Activated CD8-positive, alpha-beta memory T cell treated with anti-CD3 and anti-CD28 coated beads for 48 hours (primary cell): ENCODE data around the gene EEPD1.

Experiments
- DNase-seq, 3 experiments: peaks; one replicate each; pipeline ENCODE4 v3.0.0-alpha.2; 2020; ENCODE audit warnings: low read depth in 2 of 3, low spot score in 2 of 3

EEPD1 gene

DNA sequence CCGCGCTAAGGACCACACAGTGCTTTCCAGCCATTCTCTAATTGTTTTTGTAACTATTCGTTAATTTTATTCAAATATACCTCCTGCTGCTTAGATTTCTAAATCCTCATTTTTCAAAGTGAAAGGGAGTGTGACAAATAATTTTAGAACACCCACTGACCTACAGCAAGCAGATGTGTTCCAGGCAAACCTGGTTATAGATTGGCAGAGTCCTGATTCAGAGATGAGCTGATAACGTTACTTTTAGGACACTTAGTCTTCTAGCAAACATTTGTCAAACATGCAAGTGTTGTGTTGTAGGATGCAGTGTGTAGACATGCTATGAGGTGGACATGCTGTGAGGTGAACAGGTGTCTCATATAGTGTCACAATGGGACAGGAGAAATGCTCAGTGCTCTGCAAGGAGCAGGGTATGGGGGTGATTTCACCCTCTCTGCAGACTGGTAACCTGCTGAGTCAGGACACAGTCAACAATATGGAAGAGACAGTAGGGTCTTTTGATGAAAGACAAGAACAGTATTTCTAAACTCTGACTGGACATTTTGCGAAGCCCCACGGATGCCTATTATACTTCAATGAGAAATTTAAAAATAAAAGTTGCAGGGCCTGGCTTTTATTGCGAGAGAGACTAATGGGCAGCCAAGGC lies 144.4 kb downstream of the EEPD1 start:
- DNase-seq: no peak

DNA sequence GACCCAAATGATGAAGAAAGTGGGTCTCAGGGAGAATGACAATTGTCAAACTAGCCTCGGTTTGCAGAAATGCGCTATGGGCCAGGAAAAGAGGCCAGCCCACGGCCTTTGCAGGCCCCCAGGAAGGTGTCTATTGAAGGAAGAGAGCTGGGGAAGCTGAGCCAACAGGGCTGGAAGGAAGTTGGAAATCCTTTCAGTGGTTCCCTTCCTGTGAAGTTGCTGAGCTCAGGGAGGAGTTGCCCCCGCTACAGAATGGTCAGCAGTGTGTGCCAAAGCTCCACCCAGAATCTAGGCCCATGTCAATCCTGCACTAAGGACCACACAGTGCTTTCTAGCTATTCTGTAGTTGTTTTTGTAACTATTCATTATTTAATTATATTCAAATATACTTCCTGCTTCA lies 145.1 kb downstream of the EEPD1 start:
- no peak for DNase-seq

DNA sequence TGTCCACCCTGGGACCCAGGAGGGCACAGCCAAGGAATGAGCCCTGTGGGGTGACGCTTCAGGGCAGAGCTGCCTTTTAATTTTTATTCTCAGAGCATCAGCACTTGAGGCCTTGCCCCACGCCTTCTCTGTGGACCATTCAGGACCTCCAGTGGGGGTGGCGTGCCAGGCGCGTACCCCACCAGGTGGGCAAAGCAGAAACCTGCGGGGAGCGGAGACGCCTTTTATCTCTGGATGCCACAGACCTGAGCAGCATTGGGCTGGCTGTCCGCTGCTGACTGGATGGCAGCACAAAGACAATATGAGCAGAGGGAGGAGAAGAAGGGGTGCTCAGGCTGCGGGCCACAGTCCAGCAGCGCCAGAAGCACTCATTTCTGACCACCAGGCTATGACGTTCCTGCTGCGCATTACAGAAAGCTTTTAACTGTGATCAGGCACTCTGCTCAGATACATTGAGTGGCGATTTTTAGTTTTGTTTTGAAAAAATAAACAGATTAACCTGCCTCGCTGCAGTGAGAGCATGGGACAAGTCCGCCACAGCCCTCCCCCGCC lies 146.2 kb downstream of the EEPD1 start:
- DNase-seq: no peak

DNA sequence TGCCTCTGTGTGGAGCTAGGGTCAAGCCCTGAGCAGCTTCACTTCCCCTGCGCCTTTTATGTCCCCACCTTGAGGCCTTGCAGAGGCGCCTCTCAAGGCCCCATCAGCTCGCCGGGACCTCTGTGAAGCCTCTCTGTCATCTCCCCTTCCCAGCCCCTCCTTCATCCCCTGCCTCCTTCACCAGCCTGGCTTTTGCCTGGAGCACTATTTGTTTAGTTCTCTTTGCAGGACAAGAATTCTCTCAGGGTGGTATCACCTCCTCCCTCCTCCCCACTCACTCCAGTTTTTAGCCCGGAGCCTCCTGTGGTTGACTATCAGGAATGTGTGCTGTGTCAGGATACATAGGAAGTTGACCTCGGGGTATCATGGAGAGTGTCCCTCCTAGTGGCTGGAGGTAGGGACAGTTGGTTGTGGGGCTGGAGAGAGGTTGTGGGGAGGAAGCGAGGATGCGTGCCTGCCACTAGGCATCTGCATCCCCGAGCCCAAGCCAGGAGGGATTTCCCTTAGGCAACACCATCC lies 146.8 kb downstream of the EEPD1 start:
- no peak for DNase-seq

DNA sequence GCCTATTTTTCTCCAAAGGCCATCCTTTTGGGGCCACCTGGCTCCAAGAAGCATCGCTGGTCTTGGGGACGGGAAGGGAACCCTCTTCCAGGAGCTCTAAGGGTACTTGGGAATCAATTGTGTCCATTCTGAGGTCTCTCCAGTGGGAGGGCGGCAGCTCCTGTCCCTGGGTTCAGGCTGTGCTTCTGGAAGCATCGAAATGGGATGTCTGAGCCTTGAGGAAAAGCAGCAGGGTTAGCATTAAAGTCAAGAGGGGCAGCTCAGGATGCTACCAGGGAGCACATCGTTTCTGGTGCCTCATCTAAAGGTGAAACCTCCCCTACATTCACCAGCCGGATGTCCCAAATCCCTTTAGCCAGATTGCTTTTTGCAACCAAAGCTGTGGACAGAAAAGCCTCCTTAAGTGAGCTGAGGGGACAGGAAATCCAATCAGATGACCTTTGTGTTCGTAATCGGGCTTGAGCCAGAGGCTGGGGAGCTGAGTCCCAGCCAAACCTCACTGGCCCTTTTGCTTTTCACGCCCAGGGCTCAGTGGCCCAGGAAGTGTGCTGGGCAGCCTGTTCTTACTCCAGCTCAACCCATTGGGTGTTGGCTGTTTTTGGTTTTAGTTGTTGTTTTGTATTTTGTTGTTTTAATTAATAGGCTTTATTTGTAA lies 147.8 kb downstream of the EEPD1 start:
- no peak for DNase-seq

DNA sequence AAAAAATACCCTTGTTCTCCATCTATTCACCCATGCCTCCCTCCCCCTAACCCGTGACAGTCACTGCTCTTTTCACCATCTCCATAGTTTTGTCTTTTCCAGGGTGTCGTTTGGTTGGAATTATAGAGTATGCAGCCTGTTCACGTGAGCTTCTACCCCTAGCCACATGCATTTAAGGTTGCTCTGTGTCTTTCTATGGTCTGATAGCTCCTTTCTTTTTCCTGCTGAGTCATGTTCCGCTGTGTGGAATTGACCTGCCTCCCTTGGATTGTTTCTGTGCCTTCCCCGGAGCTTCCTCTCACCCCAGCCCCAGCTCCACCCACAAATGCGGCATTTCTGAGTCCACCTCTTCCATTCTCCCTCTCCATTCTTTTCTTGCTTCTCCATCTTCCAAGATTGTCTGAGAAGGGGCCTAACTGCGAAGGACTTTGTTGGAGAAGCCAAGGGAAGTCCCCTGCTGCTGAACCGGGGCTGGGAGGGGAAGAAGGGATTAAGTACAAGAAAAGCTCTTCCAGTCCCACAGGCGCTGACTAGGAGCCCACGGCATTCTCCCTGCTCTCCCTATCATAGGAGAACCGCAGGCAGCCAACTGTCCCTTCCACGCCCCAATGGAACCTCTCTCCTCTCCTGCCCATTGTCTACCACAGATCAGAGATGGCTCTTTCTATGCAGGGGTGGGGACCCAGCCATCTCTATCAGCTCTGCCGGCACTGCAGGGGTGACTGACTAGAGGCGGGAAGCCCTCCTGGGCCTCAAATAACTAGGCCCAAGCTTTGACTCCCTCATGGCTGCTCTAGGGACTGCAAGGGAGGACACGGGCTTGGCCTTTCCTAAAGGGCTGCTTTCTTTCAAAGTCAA lies 149.1 kb downstream of the EEPD1 start:
- DNase-seq: no peak

DNA sequence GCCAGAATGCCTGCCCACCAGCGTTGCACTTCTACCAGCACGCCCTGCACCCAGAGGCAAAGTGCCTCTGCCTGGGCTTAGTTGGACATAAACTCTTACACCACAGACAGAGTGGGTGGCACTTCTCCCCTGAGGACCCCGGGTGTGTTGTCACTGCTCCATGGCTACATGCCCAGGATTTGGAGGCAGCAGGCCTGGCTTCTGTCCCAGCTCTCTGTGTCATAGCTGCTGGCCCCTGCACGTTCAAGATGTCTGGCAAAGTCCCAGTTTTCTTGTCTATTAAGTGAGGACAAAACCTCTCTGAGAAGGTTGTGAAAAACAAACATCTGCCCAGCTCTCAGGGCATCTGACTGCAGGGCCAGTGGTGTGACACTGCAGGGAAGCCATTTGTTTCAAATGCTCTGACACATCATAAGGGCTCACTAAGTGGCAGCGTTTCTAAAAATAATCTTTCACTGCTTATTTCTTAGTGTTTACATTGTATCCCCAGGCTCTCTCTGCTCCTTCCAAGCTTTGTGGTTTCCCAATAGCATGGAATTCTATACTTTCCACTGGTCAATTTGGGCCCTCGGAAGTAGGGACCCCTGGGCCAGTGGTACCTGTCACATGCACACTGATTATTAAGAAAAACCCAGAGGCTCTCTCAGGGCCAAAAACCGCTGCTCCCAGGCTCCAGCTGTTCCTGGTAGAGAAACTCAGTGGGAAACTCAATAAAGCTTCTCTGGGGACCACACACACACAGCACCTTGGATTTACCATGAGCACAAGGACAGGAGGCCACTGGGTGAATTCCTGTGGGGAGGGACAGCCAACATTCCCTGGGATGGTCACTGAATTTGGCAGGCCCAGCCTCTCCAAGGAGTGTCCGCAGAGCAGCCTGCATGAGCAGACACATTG lies 150.4 kb downstream of the EEPD1 start:
- no peak for DNase-seq

DNA sequence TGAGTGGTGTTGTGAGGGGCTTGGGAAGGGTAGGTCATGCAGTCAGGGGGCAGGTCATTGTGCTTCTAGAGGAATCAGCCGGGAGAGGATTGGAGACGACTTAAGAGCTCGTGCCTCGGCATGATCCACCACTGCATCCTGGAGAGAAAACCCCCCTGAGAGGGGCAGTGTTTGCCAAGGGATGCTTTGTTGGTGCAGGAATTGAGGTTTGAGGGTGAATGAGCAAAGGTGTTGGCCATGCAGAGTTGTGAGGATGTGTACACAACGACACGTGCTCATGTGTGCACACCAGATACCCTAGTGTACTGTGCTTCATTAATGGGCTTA lies 151.0 kb downstream of the EEPD1 start:
- no peak for DNase-seq

DNA sequence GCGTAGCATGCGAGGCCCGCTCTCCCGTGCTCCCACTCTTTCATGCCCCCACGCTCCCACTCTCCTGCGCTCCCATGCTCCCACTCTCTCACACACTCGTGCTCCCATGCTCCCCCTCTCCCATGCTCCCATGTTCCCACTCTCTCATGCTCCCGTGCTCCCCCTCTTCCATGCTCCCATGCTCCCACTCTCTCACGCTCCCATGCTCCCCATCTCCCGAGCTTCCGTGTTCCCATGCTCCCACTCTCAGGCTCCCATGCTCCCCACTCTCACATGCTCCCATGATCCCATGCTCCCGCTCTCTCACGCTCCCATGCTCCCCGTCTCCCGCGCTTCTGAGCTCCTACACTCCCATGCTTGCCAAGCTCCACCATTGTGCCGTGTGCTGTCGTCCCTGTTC lies 152.2 kb downstream of the EEPD1 start:
- no peak for DNase-seq

DNA sequence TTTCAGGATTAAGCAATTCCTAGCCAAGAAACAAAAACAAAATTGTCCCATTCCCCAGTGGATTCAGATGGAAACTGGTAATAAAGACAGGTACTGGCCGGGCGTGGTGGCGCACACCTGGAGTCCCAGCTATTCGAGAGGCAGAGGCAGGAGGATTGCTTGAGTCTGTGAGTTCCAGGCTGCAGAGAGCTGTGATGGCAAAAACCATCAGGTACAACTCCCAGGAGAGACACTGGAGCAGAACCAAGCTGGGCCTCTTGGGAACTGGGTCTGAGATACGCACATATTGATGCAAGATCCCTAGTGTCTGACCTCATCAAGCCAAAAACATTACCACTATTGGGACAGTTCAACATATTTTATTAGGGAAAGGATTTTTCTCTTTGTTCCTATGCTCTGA lies 152.6 kb downstream of the EEPD1 start:
- DNase-seq: no peak

DNA sequence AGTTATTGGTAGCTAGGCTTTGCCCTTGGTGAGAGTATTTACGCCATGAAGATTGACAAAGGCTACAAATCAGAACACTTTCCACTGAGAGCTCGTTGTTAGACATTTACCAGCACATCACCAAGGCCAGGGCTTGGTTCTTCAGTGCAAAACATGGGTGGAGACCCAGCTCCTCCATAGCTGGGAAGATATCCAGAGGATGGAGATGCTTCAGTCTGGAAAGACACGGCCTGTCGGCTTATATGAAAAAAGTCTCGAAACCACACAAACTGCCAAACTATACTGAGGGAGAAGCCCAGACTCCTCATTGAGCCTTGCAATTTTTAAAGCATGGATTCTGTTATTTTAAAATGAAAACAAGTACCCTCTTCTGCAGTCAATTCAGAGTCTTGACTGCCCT lies 153.2 kb downstream of the EEPD1 start:
- DNase-seq: no peak

DNA sequence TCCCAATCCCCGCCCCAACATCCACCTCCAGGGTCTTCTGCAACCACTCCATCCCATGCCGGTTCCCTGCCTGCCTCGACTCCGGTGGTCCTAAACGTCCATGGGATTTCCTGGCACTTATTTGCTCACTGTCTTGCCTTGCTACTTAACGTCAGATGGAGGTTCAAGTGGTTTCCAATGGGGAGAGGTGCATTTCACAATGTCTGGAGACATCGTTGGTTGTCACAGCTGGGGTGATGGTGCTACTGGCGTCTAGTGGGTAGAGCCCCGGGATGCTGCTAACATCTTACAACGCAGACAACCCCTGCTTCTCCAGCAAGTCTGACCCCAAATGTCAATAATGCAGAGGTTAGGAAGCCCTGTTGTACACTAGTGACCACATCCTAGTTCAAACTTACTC lies 153.7 kb downstream of the EEPD1 start:
- no peak for DNase-seq

DNA sequence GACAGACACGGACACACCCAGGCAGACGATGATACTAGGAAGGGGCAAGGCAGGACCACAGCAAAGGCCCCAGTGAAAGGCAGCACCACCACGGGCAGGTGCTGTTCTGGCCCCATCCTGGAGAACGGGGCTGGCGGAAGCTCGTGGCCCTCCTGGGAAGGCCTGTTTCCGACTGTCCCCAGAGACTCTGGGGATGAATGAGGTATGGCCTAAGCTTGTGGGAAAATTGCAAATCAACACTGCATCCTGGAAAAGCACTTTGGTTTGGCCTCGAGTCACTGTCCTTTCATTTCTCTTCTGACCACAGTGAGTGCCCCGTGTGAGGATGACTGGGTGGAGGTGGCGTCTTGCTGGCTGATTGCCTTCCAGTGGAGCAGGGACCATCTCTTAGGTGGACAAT lies 155.0 kb downstream of the EEPD1 start:
- DNase-seq: no peak

DNA sequence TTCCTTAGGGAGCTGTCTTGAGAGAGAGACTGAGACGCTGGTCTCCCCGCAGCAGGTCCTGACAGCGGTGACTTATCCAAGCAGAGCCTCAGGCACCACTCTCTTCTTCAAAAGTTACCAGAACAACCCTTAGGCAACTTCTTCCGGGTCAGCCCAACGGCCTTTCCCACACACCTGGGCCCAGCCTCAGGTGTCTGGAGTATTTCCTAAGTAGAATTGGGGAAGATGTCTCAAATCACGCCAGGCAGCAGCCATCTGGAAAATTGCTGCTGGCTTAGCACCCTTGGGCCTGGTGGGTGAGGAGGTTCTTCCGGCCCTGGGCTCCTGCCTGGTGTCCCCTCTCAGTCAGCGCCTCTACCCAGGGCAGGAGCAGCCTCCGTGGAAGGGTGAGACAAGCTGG lies 156.2 kb downstream of the EEPD1 start:
- DNase-seq: no peak

DNA sequence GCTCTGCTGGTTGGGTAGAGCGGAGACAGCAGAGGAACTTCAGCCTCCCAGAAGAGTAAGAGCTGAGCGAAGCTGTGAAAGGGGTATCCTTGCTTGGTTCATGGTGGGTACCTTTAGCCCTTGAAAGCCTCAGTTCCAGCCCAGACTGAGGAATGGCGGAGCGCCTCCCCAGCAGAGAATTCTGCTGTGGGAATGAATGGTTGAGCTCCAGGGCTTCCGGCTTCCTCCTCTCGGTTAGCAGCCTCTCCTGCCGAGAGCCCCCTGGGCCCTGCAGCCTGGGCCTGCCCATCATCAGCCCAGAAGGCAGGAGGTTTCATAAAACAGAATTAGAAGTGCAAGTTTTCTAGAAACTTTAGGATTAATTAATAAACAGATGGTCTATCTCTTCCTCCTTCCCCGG lies 156.7 kb downstream of the EEPD1 start:
- DNase-seq: no peak

DNA sequence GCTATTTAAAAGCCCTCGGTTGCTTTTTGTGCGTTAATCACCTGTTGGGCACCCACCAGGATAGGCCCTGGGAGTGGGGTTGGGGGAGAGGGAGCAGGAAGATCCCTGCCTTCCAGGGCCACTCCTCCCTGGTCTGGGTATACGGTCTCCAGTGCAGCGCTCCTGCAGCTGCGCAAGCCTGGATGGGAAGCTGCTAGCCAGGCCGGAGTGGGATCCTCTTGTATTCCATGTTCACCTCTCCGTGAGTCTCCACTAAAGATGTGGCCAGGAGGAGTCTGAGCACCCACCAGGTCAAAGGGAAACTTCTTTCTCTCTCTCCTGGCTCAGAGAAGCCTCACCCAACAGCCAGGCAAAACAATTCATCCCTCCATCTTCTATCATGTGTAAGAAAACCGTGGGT lies 157.8 kb downstream of the EEPD1 start:
- DNase-seq: no peak

DNA sequence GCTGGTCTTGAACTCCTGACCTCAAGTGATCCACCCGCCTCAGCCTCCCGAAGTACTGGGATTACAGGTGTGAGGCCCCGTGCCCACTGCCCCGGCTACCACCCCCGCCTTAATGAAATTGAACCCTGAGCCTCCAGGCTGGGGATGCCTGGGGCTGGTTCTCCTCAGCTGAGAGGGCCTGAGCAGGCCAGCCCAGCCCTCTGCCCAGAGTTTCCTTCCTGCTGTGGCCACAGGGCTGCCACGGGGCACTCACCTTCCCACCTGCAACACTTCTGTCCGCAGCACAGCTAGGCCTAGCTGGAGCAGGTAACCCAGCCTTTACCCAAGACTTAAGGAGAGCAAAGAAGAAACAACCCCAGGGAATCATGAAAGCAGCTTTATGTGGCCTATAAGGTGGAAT lies 158.5 kb downstream of the EEPD1 start:
- no peak for DNase-seq

DNA sequence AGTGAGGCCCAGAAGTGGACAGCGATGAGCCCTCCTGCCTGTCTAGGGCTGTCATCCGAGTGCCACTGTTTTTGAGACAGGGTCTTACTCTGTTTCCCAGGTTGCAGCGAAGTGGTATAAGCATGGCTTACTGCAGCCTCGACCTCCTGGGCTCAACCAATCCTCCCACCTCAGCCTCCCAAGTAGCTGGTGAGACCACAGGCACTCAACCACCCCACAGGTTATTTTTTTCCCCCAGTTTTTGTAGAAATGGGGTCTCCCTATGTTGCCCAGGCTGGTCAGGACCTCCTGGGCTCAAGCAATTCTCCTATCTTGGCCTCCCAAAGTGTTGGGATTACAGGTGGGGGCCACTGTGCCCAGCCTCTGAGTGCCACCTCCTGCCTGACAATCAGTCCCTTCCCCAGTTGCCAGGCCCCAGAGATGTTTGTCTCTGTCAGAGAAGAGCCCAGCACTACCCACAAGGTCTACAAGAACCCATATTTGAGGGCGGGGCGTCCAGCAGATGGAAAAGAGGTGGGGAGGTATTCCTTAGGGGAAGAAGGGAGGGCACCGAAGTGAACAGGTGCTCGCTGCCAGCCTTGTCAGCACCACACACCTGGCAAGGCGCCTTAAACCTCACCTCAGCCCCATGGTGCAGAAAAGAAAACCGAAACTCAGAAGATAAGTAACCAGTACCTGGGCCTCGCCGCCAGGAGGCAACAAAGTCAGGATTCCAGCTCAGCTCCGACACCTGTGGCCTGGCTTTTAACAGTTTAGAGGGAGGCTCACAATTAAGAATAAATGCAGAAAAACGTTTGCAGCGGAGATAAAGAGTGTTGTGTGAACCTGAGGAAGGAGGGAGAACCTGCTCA lies 159.2 kb downstream of the EEPD1 start:
- DNase-seq: no peak

DNA sequence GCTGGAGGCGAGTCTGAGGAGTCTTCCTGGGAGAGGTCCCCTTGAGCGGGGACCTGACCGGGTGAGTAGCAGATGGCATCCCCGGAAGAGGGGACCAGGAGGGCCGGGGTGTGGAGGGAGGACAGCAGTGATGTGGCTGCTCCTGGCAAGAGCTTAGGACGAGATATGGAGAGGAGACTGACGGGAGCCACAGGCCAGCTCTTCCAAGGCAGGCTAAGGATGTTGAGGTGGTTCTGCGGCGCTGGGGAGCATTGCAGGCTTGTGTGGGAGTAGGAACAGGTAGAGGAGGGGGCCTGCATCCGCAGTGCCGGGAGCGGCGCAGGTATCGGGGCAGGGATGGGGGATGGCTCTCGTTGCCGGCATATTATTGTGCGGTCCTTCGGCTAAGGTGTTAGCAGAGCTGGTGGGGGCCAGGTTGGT lies 159.9 kb downstream of the EEPD1 start:
- DNase-seq: no peak

DNA sequence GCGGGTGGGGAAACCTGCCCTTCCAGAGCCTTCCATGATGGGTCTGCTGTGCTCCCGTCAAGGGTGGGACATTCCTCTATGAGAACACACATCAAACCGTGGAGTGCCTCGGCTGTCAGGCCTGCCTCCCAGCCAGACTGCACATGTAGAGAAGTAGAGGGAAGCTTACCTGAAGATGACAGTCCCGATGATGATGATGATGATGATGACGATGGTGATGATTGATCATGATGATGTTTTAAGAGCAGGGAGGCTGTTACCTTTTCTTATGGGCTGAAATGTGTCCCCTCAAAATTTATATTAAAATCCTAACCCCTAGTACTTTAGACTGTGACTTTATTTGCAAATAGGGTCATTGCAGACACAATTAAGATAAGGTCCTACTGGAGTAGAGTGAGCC lies 160.6 kb downstream of the EEPD1 start:
- DNase-seq: no peak
